Stimulated activated CD4-positive, alpha-beta T cell treated with anti-CD3 and anti-CD28 coated beads, Interleukin-4, amount 100 ng/mL, for 48 hours (primary cell): ENCODE data around the gene MS4A4A.
A peak's percentile ranks its signal among the peaks of the same experiment; 100 is the strongest.
"Not testable (repeated sequence)": the region's sequence is repeated elsewhere in the genome, so short reads cannot be mapped to it uniquely, and the experiment has no call there.

Experiments used
- DNase-seq, 2 donors: peaks; one replicate each; pipeline ENCODE4 v3.0.0-alpha.2; 2020; ENCODE audit warnings: low read depth in 2 of 2

Gene MS4A4A

DNA sequence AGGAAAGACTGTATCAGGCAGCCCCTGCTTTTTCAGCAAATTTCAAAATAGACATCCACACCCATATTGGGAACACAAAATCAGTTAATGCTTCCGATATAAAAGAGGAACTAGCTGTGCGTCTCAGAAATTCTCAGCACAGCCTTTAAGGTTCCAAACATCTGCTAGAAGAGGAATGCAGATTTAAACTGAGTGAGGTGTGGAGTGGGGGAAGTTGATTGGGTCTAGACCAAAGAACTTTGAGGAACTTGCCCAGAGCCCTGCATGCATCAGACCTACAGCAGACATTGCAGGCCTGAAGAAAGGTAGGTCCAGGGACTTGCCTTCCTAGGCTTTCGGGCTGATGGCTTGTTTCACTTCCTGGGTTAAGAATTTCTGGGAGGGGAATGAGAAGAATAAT lies at the start of gene MS4A4A:
Gene MS4A4A, plus strand, starts transcription at position 255 of the 400 bp plus-strand sequence. Its CDS starts 10 bp downstream, at position 265.
- DNase-seq: no peak

DNA sequence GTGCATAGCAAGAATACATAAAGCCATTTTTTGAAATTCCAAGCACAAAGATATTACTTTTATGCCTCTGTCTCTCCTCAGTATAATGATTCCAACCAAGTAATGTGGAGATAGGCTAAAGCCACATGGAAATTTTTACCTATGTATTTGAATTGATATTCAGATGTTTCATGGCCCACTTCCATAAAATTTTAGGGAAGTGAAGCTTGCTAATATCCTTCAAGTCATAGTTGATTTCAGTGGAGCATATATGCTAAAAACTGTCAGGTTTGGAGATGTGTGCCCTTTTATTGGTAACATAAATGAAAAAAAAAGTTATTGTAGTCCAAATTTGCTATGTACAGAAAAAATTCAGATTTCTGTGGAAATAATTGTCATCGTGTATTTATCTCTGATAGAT lies 49.8 kb upstream of the MS4A4A start:
- DNase-seq: no peak

DNA sequence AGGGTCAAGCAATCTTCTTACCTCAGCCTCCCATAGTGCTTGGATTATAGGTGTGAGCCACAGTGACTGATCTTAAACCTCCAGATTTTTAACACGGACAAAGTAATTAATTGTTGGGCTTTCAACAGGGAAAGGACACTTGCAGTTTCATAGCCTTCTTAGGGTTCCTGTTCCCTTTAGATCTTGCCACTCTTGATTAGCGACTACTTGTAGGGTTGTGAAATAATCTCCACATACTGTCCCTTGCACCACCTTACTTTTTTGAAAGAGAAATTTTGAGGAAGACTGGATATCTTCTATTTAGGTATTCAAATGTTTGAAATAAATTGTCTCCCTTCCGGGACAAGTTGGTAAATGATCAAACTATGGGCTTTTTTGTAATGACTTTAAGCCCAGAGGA lies 45.1 kb upstream of the MS4A4A start:
- DNase-seq: no peak

DNA sequence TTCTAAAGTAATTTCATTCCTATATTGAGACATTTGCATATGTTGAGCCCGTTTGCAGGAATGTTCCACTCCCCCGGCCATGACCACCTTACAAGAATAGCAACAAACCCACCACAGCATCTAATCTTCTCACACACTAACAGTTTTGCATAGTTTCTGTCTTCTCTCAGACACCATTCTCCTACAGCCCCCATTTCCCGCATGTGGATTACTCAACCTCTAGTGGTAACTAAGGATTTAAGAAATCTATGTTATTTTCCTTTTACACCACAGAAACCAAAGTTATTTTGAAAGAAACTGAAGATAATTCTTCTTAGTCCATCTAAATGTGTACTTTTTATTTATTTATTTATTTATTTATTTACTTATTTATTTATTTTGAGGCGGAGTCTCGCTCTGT lies 39.8 kb upstream of the MS4A4A start:
- DNase-seq: no peak

- no peak for DNase-seq
These were observed 38.7 kb upstream of the MS4A4A start for GRCh38 chr11:60241786-60242185.

DNA sequence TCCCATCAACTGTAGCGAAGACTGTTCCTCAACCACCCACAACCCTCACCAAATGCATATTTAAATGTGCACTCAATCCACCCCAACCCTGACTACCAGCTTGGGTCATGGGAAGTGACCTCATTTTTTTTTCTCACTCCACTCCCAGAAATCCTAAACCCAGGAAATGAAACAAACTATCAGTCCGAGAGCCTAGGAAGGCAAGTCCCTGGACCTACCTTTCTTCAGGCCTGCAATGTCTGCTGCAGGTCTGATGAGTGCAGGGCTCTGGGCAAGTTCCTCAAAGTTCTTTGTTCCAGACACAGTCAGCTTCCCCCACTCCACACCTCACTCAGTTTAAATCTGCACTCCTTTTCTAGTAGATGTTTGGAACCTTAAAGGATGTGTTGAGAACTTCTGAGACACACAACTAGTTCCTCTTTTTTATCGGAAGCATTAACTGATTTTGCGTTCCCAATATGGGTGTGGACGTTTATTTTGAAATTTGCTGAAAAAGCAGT lies 37.7 kb upstream of the MS4A4A start, which contains the start of gene MS4A4E:
Gene MS4A4E, minus strand, starts transcription at position 398 of the 500 bp plus-strand sequence. CDS start 13,082 bp downstream, outside the sequence.
- DNase-seq: no peak

GRCh38 chr11:60251485-60252212 lies 28.8 kb upstream of the MS4A4A start:
- no peak for DNase-seq

DNA sequence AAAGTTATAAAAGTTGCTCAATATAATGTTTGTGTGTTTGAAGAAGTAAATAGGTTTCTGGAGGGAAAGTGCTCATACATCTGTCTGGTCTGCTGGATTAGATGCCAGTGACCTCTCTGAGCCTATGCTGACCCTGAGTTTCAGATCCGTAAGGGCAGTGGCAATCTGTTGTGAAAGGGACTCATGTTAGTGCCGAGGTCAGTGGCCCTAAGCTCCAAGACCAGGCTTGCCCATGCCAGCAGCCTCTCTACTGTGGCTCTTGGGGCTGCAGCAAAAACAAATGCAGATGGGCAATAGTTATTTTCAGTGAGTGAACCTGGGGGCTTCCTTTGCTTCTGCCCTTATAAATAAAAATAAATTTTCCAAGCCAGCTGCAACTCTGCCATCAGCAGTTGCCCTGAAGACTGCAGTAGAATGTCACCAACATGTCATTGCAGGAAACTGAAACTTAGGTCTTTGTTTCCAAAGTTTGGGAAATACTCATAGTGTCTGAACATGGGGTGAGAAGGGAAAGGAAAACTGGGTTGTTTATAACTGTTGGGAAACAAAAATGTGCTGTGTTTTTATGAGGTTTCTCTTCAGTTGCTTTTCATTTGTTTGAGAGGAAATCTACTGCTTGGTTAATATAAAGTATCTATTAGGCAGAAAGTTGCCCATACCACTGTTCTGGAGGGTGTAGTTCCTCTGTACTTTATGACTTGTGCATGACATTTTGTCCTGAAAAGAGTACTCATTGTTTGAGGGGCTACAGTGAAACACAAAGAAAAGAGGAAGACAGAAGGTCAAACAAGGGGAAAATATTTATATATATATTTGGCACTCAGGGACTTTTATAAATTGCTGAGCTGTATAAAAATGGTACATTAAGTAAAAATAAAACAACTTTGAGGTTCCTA lies 28.0 kb upstream of the MS4A4A start:
- DNase-seq: no peak

DNA sequence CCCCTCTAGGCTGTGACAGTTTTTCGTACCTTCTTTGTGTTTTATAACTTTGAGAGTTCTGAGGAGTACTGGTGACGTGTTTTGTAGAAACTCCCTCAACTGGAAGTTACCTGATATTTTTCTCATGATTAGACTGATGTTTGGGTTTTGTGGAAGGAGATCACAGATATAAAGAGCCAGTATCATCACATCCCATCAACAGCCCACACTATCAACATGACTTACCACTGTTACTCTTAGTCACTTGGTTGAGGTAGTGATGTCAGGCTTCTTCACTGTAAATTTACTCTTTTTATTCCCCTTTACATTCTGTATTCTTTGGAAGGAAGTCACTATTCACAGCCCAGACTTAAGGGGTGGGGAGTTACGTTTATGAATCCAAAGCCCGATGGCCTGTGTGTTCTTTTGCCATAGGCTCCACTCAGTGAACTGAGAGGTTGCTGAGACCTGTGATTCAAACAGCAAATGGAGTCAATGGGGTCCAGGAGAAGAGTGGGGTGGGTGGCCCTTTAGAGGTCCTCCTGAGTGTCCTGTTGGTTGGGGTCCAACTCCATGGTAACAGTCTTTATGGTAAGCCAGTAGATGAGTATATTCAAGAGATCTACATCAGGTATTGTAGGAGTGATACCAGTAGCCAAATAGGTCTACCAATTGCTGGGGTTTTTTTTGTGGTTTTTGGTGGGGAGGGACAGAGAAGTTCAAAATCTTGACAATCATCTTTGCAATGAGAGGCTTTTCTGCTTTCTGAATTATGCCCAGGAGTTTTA lies 22.3 kb upstream of the MS4A4A start:
- no peak for DNase-seq

DNA sequence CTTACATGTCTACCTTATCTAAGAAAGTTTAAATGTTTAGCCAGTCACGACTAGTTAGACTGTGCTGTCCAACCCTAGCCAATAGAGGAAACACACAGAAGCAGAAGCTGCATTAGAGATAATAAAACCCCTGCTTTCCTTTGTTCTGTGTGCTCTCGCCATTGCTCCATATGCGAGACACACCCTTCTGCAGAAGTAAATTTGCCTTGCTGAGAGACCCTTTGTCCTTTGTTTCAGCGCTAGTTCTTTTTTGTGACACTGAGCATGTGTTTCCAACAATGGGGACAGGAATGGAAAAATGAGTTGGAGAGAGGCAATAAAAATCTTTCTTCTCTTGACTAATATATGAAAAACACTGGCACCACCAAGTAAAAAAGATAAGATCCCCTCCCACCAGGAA lies 19.5 kb upstream of the MS4A4A start:
- DNase-seq: no peak

GRCh38 chr11:60263402-60263801 lies 17.1 kb upstream of the MS4A4A start:
- DNase-seq: no peak

DNA sequence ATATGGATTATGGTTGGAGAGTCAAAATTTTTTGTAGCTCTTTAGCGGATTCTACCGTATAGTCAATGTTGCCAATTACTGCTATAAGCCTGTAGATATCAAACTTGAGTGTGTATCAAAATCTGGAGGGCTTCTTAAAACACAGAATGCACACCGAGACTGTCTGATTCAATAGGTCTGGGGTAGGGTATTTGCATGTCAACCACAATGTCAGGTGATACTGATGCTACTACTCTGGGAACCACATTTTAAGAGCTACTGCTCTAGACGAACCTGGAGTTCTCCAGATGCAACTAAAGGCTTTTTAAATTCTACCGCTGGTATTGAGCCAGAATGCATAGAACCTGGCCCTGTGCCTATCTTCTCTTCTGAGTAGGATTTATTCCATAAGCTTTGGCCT lies 15.8 kb upstream of the MS4A4A start:
- no peak for DNase-seq

GRCh38 chr11:60265373-60266214 lies 14.9 kb upstream of the MS4A4A start:
- peak in 1 of 2 donors; percentile 7 for DNase-seq

DNA sequence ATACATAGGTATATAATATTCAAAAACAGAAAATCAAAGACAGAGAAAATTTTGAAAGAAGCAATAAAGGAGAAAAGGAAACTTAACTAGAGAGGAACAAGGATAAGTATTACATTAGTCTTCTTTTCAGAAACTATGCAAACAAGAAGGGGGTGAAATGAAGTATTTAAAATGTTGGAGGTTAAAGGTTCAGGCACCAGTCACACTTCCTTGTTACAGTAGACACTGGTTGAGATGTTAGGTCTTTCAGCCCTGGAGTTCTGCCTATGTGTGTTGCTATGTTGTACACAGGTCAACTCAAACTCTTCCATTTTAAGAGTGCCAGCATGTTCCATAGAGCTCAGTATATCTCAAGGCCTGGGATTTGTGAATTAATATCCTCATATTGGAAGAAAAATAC lies 6.0 kb upstream of the MS4A4A start:
- no peak for DNase-seq

GRCh38 chr11:60281485-60281884 lies 1.0 kb downstream of the MS4A4A start:
- no peak for DNase-seq

- DNase-seq: no peak
These were observed 1.8 kb downstream of the MS4A4A start for GRCh38 chr11:60282286-60282685.

GRCh38 chr11:60285411-60286126 lies 5.1 kb downstream of the MS4A4A start:
- DNase-seq: not testable (repeated sequence)

DNA sequence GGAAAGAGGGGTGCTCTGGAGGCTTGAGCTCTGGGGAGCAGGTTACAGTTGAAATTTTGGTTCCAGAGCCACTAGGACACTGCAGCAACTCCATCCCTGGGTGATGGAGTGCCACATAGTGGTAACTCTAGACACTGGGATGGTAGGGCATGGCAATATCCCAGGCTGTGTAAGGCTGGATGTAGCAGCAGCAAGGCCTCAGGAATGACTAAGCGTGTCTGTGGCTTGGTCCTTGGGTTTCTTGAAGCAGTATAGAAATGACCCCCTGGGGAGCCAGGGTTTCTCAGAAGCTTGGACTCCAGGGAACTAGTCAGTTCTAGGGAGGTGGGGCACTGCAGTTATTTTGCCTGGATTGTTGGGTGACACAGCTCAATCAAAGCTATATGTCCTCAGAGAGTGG lies 8.1 kb downstream of the MS4A4A start:
- no peak for DNase-seq

GRCh38 chr11:60292145-60292544 lies 11.7 kb downstream of the MS4A4A start:
- DNase-seq: no peak

GRCh38 chr11:60301178-60301577 lies 20.7 kb downstream of the MS4A4A start:
- no peak for DNase-seq
